ENCODE data around the gene KCNK15. TPM values are rescaled to one million over a fixed set of nuclear protein-coding genes. Genes with fewer than 3 reads are reported as not detected.

The KCNK15 gene
- total and polyA plus RNA-seq, 4 donors, result 0.48 to 2.6 (median 1.1) TPM

DNA sequence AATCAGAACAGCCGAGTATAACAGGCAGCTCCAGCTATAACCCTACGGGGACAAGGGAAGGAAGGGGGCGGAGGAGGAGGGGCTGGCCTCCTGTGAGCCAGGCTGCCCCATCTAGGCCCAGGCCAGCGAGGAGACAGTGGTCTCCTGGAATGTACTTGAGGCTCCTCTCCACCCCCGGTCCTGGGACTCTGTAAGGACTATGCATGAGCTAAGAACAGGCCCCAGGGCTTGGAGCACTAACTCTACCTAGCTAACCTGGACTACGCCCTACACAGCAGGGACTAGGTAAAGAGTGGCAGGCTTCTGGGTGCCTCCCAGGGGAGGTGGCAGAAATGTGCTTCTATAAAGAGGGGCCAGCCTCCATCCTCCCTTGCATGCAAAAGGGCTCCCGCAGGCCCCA lies 8.9 kb downstream of the KCNK15 start:
- Histone ChIP-seq H3K4me1 (ENCODE audit: control insufficient read depth in 5 of 5, insufficient read depth in 5 of 5, low read length in 5 of 5) (peaks cover 0 to 3% (median 0%) of the 10 kb centered on the region in 5 donors), H3K9me3 (ENCODE audit: control insufficient read depth in 4 of 4, insufficient read depth in 3 of 4, low read length in 3 of 4) (peaks cover 0 to 3% (median 0%) of the 10 kb centered on the region in 4 donors), H3K36me3 (ENCODE audit: control insufficient read depth in 4 of 4, insufficient read depth in 4 of 4, low read length in 4 of 4) (no peaks in the 10 kb centered on the region), H3K9ac (ENCODE audit: insufficient read depth in 1 of 2, low read length in 2 of 2) (no peak overlapping the region), H3K4me3 (no peak overlapping the region), H3K27me3 (ENCODE audit: control insufficient read depth in 3 of 3, insufficient read depth in 3 of 3, low read length in 2 of 3) (peaks cover 0 to 8% (median 4%) of the 10 kb centered on the region in 3 donors), H3K27ac (ENCODE audit: low read depth in 1 of 2, low read length in 1 of 2) (no peak overlapping the region)
- 79 to 82% methylated on average over 7 of the region's 7 CpGs for WGBS, 2 donors
- ATAC-seq (ENCODE audit: insufficient read depth, low FRiP score) (no peak), DNase-seq (no peak)
- TF ChIP-seq, protein P1, sequence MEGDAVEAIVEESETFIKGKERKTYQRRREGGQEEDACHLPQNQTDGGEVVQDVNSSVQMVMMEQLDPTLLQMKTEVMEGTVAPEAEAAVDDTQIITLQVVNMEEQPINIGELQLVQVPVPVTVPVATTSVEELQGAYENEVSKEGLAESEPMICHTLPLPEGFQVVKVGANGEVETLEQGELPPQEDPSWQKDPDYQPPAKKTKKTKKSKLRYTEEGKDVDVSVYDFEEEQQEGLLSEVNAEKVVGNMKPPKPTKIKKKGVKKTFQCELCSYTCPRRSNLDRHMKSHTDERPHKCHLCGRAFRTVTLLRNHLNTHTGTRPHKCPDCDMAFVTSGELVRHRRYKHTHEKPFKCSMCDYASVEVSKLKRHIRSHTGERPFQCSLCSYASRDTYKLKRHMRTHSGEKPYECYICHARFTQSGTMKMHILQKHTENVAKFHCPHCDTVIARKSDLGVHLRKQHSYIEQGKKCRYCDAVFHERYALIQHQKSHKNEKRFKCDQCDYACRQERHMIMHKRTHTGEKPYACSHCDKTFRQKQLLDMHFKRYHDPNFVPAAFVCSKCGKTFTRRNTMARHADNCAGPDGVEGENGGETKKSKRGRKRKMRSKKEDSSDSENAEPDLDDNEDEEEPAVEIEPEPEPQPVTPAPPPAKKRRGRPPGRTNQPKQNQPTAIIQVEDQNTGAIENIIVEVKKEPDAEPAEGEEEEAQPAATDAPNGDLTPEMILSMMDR (IDR thresholded peaks at IDR 0.05; ENCODE audit: control extremely low read depth, extremely low read depth), result no peak

DNA sequence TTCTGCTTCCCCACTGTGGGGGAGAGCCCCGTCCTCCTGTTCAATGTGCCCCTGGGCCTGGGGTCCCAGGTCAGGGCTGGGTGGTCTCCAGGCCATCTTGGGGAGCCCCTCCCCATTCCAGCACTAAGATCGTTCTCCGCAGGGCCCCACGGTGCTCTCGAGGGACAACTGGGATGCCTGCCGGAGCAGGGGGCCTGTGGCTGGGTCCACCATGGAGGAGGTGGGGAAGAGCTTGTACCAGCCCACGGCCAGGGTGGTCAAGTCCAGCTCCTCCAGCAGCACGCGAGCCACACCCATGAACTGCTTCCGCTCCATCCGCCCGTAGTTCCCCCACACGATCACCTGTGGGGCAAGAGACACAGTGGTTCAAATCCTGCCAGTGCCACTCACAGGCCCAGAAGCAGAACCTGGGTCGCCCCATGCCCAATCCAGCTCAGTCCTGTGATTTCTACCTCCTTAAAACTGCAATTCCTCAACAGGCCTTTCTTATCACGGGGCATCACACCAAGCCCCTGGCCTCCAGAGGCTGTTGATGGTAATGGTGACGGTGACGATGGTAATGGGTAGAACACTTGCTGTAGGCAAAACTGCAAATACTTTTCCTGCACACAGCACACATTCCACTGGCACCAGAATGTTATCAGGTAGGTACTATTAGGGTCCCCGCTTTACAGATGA lies 10.5 kb downstream of the KCNK15 start:
- Histone ChIP-seq H3K36me3 (ENCODE audit: control insufficient read depth in 4 of 4, insufficient read depth in 4 of 4, low read length in 4 of 4) (no peaks in the 10 kb centered on the region), H3K9me3 (ENCODE audit: control insufficient read depth in 4 of 4, insufficient read depth in 3 of 4, low read length in 3 of 4) (no peaks in the 10 kb centered on the region), H3K9ac (ENCODE audit: insufficient read depth in 1 of 2, low read length in 2 of 2) (no peak overlapping the region), H3K4me1 (ENCODE audit: control insufficient read depth in 5 of 5, insufficient read depth in 5 of 5, low read length in 5 of 5) (peaks cover 0 to 2% (median 0%) of the 10 kb centered on the region in 5 donors), H3K4me3 (no peak overlapping the region), H3K27ac (ENCODE audit: low read depth in 1 of 2, low read length in 1 of 2) (no peak overlapping the region), H3K27me3 (ENCODE audit: control insufficient read depth in 3 of 3, insufficient read depth in 3 of 3, low read length in 2 of 3) (peaks cover 0 to 3% (median 0%) of the 10 kb centered on the region in 3 donors)
- DNase-seq (no peak), ATAC-seq (ENCODE audit: insufficient read depth, low FRiP score) (no peak)
- WGBS, 2 donors, result 93 to 95% methylated on average over 18 of the region's 18 CpGs
- TF ChIP-seq, protein P1 (IDR thresholded peaks at IDR 0.05; ENCODE audit: control extremely low read depth, extremely low read depth), result no peak

DNA sequence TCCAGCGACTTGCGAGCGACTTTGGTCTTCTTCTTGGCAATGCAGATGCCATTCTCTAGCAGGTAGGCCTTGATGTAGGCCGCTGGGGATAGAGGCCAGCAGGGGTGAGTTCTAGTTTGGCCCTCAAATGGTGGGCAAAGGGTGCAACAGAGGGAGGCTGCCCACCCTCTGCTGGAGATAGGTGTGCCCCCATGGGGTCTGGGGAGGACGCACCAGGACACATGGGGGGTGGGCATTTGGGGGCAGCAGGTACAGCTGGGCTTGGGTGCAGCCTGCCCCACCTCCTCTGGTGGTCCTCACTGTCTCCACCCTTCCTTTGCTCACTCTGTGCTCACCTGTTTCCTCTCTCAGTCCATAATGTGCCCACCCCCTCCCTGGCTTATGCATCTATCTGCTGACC lies 11.3 kb downstream of the KCNK15 start:
- no peak overlapping the region for H3K9ac ChIP-seq (ENCODE audit: insufficient read depth in 1 of 2, low read length in 2 of 2)
- H3K36me3 ChIP-seq (ENCODE audit: control insufficient read depth in 4 of 4, insufficient read depth in 4 of 4, low read length in 4 of 4), result no peaks in the 10 kb centered on the region
- H3K27me3 ChIP-seq (ENCODE audit: control insufficient read depth in 3 of 3, insufficient read depth in 3 of 3, low read length in 2 of 3), result no peaks in the 10 kb centered on the region
- H3K9me3 ChIP-seq (ENCODE audit: control insufficient read depth in 4 of 4, insufficient read depth in 3 of 4, low read length in 3 of 4), result no peaks in the 10 kb centered on the region
- 93 to 95% methylated on average over 5 of the region's 5 CpGs for WGBS, 2 donors
- no peak for ATAC-seq (ENCODE audit: insufficient read depth, low FRiP score)
- H3K27ac ChIP-seq (ENCODE audit: low read depth in 1 of 2, low read length in 1 of 2), result no peak overlapping the region
- DNase-seq, result no peak
- H3K4me3 ChIP-seq, result no peak overlapping the region
- H3K4me1 ChIP-seq (ENCODE audit: control insufficient read depth in 5 of 5, insufficient read depth in 5 of 5, low read length in 5 of 5), result peaks cover 0 to 10% (median 0%) of the 10 kb centered on the region in 5 donors
- TF ChIP-seq, protein P1 (IDR thresholded peaks at IDR 0.05; ENCODE audit: control extremely low read depth, extremely low read depth), result no peak
